Measurements from ENCODE around the gene SUSD1.

Gene SUSD1

DNA sequence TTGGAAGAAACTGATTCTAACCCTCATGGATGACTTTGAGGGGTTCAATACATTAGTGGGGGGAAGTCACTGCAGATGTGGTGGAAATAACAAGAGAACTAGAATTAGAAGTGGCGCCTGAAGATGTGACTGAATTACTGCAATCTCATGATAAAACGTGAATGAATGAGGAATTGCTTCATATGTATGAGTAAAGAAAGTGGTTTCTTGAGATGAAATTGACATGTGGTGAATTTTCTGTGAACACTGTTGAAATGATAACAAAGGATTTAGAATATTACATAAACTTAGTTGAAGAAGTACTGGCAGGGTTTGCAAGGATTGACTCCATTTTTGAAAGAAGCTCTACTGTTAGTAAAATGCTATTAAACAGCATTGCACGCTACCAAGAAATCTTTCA is 165.4 kb downstream of the SUSD1 start:
- no peak for DNase-seq

DNA sequence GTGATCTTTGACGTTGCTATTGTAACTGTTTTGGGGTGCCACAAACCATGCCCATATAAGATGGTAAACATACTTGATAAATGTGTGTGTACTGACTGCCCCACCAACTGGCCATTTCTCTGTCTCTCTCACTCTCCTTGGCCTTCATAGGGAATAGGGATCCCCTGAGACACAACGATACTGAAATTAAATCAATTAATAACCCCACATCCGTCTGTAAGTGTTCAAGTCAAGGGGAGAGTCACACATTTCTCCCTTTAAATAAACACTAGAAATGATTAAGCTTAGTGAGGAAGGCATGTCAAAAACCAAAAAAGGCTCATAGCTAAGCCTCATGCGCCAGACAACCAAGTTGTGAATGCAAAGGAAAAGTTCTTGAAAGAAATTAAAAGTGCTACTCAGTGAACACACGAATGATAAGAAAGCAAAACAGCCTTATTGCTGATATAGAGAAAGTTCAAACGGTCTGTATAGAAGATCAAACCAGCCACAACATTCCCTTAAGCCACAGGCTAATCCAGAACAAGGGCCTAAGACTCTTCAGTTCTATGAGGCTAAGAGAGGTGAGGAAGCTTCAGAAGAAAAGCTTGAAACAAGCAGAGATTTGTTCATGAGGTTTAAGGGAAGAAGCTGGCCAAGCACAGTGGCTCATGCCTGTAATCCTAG is 167.4 kb downstream of the SUSD1 start:
- DNase-seq = no peak

DNA sequence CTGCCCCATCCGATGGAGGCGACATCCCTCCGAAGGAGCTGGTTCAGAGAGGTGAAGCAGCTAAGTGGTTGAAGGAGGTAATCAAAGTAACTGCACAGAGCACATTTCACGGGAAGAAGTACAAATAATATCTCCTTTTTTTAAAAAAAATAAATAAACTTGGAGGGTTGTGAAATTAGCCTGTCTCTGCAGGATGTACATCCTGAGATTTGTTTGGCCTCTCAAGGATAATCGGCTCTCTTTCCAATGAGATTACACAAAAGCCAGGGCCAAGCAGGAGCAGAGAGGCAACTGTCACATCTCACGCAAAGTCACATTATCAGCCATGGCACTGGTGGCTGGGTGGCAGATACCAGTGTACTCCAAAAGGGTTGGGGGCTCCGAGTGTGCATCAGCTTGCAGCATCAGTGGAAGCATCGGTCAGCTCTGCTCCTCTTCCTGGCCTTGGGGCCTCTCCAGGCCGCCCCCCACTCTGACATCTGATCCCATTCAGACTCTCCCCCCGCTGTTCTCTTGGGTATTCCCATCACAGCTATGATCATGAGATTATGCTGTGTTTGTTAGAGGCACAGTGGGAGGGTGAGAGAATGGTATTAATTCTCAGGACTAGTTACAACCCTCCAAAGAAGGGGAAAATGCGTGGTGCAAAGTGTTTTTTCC is 168.6 kb downstream of the SUSD1 start:
- no peak for DNase-seq

DNA sequence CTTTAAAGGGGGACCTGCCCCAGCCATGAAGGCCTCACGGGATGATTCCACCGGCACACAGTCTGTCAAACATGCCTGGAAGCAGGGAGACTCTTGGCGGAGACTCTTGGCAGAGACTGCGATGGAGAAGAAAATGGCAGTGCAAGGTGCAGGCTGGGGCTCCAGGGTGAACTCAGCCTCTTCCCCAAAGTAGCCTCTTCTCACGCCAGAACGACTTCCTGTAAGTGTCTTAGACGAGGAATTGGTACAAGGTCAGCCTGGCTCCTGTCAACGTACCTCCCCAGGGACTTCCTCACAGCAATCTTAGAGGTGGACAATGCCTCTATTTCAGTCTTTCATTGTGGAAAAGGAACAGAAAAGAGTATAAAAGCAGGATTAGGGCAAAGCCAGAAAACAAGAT is 169.2 kb downstream of the SUSD1 start:
- no peak for DNase-seq

DNA sequence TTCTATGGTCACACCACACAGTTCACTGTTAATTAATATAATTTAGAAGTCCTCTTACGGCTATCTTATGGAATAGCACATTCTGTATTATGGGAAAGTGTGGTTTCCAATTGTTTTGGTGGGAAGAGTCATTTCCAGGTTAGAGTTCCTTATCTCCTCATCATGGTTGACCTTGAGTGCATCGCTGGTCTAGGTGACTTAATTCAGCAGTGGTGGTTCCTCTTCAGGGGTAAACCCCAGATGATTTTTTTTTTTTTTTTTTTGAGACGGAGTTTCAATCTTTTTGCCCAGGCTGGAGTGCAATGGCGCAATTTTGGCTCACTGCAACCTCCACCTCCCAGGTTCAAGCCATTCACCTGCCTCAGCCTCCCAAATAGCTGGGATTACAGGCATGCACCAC is 171.6 kb downstream of the SUSD1 start:
- no peak for DNase-seq

DNA sequence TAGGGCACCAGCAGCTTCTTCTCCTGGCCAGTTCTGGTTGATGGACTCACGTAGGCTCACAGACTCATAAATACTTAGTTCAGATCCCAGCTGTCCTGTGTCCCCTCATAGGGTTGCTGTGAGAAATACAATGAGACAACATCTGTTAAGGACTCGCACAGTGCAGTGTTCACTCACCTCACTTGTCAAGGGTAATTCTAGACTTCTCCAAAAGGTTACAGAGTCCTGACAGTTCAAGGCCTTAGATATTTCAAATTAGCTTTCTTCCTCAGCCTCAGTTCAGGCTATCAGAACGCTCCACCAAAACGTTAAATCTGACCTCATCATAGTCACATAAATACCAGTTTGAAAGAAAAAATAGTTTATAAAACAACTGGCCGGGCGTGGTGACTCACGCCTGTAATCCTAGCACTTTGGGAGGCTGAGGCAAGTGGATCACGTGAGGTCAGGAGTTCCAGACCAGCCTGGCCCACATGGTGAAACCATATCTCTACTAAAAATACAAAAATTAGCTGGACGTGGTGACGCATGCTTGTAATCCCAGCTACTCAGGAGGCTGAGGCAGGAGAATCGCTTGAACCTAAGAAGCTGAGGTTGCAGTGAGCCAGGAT is 172.1 kb downstream of the SUSD1 start:
- no peak for DNase-seq

DNA sequence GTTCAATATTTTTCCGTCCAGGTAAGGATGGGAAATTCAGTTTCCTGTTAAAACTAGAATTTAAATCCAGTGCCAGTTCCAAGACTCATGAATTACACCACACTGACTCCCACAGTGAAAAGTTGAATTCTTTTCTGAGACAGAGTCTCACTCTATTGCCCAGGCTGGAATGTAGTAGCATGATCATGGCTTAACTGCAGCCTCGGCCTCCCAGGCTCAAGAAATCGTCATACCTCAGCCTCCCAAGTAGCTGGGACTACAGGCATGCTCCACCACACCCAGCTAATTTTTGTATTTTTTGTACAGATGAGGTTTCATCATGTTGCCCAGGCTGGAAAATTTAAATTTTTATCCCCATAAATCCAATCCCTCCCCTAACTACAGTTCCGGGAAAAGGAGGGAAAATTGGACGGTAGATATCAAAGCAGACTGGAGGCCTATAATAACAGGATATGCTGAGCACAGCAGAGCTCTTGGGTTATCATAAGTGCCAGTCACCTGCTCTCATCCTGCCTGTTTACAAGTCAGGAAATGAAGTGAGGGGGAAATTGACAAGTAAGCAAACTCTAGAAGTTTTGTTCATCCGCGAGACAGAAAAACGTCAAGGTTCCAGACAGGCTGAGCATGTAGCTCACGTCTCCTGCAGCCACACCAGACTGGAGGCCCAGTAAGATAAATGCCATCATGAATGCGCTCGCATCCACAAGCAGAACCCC is 172.8 kb downstream of the SUSD1 start:
- no peak for DNase-seq

DNA sequence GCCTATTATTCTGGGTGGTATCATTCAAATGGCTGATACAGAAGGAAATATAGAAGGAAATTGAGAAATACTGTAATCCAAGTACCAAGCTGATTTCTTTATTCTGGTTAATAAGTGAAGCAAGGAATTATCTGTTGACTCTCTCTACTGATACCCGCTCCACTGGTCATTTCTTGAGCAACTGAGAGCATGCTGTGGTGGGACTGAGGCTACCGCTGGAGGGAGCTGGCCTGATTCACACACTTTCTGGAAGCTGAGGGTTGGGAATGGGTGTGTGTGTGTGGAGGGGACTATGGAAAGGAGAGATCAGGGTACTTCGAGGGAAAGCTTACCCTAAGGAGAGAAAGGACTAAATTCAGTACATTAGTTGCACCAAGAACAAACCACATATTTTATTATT is 174.4 kb downstream of the SUSD1 start:
- no peak for DNase-seq

DNA sequence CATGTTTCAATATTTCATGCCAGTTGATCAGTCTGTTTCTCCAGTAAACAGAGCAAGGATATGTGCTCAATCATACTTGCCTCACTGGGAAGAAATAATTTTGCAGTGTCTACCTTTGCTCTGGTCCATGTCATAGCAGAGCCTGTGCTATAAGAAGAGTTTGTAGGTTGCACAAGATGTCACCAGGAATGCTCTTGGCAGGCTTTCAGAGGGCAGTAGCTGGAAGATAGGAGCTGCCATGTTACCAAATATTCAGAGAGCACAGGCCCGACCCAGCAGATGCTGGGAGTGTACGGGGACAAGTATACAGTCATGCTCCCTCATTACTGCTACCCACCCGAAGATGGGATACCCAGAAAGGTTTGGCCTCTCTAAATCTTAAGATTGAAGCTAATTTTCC is 175.8 kb downstream of the SUSD1 start:
- DNase-seq = no peak

DNA sequence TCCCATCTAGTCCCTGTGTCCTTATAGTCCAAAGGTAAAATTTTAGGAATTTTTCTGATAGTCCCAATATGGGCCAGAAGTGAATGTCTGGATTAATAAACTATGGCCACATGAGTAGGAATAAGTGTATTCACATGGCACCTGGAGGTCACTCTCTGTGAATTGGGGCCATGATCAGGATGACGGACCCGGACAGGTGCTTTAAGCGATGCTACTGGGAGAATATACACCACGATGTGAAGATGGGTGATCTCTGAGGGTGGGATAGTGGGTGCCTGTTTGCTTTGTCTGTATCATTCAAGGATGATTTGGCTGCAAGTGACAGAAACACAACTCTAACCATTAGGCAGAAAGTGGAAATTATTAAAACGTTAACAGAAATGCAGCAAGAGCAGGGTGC is 177.3 kb downstream of the SUSD1 start:
- no peak for DNase-seq

DNA sequence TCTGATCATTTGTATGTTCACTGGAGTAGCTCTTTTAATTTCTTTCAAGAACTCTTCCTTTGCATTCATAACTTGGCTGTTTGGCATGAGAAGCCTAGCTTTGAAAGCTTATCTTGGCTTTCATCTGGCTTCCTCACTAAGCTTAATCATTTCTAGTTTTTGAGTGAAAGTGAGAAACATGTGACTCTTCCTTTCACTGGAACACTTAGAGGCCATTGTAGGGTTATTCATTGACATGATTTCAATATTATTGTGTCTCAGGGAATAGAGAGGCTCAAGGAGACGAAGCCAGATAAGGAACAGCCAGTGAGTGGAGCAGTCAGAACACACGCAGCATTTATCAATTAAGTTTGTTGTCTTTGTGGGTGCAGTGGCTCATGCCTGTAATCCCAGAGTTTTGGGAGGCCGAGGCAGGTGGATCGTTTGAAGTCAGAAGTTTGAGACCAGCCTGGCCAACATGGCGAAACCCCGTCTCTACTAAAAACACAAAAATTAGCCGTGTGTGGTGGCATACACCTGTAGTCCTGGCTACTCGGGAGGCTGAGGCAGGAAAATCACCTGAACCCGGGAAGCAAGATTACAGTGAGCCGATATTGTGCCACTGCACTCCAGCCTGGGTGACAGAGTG is 180.2 kb downstream of the SUSD1 start:
- DNase-seq = no peak

DNA sequence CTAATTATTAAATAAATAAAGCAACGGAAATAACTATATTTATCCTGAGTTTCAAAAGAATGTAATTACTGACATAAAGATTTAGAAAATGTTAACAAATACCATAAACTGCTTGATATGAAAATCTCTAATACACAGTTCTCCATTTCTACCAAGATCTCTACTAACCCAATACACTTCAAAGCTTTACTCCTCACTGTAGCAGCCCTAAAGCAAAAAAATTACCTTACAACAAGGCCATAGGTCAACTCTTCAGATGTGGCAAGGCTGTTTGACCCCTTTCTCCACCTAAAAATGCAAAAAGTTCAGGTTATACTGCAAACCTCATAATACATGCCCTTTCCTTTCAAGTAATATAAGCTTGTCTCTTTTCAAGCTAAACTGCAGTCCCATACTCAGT is 181.8 kb downstream of the SUSD1 start:
- DNase-seq = no peak

DNA sequence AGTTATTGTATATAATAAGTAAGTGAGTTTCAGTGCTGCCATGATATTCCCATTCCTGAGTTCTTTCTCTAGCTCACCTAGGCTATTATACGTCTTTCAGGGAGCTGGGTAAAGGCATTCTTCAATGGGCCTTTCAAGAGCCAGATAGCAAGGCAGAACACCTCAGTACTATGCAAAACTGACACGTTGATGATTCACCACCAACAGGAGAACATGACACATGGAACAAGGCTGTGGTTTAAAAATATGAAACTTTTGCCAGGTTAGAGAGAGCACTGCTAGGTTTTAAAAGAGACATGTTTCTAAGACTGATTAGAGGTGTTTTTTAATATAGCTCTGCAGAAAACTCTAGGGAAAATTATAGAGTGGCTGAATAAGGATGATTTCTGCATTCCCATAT is 182.6 kb downstream of the SUSD1 start:
- DNase-seq = no peak

DNA sequence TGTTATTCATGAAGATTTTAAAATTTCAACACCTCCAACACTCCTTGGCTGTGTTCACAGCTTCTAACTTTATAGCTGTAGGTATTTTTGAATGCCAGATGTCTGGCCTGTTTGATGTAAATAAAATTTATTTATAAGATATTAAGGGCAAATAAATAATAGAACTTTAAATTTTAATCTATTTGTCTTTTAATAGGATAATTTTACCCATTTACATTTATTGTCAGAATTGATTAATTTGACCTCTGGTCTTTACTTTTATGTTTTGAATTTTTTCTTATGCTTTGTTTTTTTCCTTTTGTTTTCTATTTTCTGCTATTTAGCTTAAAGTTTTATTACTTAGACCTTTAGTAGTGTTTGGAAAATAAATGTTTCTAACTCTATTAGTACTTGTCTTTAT is 183.9 kb downstream of the SUSD1 start:
- no peak for DNase-seq

Data from stimulated activated naive CD4-positive, alpha-beta T cell treated with Interleukin-2 at 50 U/mL for 16 hours (primary cell).